PFSK-1 (cell line): Measurements from ENCODE around the gene NUBP1.

Source experiments
- FOXP2 ChIP-seq: optimal IDR thresholded peaks from 2 replicates; pipeline ENCODE3; 2011; ENCODE audit warnings: borderline replicate concordance, control low read depth, inconsistent platforms; ENCODE audit not compliant: insufficient read depth; ENCODE audit errors: extremely low read length, extremely low read depth
- POLR2AphosphoS5 ChIP-seq: IDR thresholded peaks from 2 replicates; pipeline ENCODE4 v1.6.1; 2012; ENCODE audit warnings: low read depth, mild to moderate bottlenecking, control low read depth, low read length, moderate library complexity
- REST ChIP-seq, 2 experiments: IDR thresholded peaks; 2 replicates each; pipeline versions ENCODE4 v1.6.1 to v1.8.0; 2011 to 2012; ENCODE audit warnings: low read depth in 2 of 2, low read length in 2 of 2, control low read depth in 1 of 2, inconsistent platforms in 1 of 2, mild to moderate bottlenecking in 1 of 2, moderate library complexity in 1 of 2; ENCODE audit not compliant: insufficient read depth in 1 of 2
- SIN3A ChIP-seq: IDR thresholded peaks from 2 replicates; pipeline ENCODE4 v1.6.1; 2012; ENCODE audit warnings: mild to moderate bottlenecking, low read length, moderate library complexity, borderline replicate concordance; ENCODE audit not compliant: insufficient read depth
- TAF1 ChIP-seq: IDR thresholded peaks from 2 replicates; pipeline ENCODE4 v1.6.1; 2012; ENCODE audit warnings: low read length, control low read depth, borderline replicate concordance; ENCODE audit not compliant: insufficient read depth

NUBP1 gene

GRCh38 chr16:10809706-10810105, 66.1 kb downstream of the NUBP1 start:
- TF ChIP-seq TAF1 (no peak), SIN3A (no peak), FOXP2 (no peak), POLR2AphosphoS5 (no peak), REST (IDR thresholded peaks at IDR 0.05; ENCODE audit: insufficient read depth in 1 of 2, low read depth in 2 of 2, low read length in 2 of 2) (no peak)

GRCh38 chr16:10812312-10813098, 68.9 kb downstream of the NUBP1 start:
- no peak for TF ChIP-seq REST (IDR thresholded peaks at IDR 0.05; ENCODE audit: insufficient read depth in 1 of 2, low read depth in 2 of 2, low read length in 2 of 2)
- no peak for TF ChIP-seq SIN3A
- no peak for TF ChIP-seq FOXP2
- TF ChIP-seq TAF1, result no peak
- no peak for TF ChIP-seq POLR2AphosphoS5

- TF ChIP-seq SIN3A, result no peak
- TF ChIP-seq TAF1, result no peak
- no peak for TF ChIP-seq FOXP2
- TF ChIP-seq REST (IDR thresholded peaks at IDR 0.05; ENCODE audit: insufficient read depth in 1 of 2, low read depth in 2 of 2, low read length in 2 of 2), result no peak
- TF ChIP-seq POLR2AphosphoS5, result no peak
These were observed 69.4 kb downstream of the NUBP1 start for GRCh38 chr16:10813099-10813455.

GRCh38 chr16:10817514-10817913, 73.9 kb downstream of the NUBP1 start:
- TF ChIP-seq REST (IDR thresholded peaks at IDR 0.05; ENCODE audit: insufficient read depth in 1 of 2, low read depth in 2 of 2, low read length in 2 of 2) (no peak), SIN3A (no peak), POLR2AphosphoS5 (no peak), TAF1 (no peak), FOXP2 (no peak)
